CD14-positive monocyte (primary cell): ENCODE data around the gene GARNL3. TPM values are rescaled to one million over a fixed set of nuclear protein-coding genes. Genes with fewer than 3 reads are reported as not detected.

Source experiments
- DNase-seq, 3 donors: peaks; one replicate each; pipeline ENCODE4 v3.0.0-alpha.2; 2011 to 2022
- H2AFZ ChIP-seq: 2 replicates; pipeline ENCODE4 v1.6.0; 2012; ENCODE audit warnings: mild to moderate bottlenecking, low read depth, low read length, inconsistent platforms; ENCODE audit not compliant: insufficient read depth, poor library complexity, severe bottlenecking
- H3K27ac ChIP-seq, 2 donors: 1 replicate in 1 of 2; 2 replicates in 1 of 2; pipeline ENCODE4 v1.5.1; 2012 to 2013; ENCODE audit warnings: low read length in 2 of 2, control low read depth in 1 of 2, inconsistent platforms in 1 of 2, low read depth in 1 of 2, mild to moderate bottlenecking in 1 of 2
- H3K27me3 ChIP-seq, 2 donors: one replicate each; pipeline versions ENCODE4 v1.6.0 to v1.6.1; 2011 to 2013; ENCODE audit warnings: low read length in 2 of 2; ENCODE audit not compliant: control insufficient read depth in 2 of 2, insufficient read depth in 2 of 2
- H3K36me3 ChIP-seq, 2 donors: replicated peaks in 1 of 2; 1 replicate in 1 of 2; 2 replicates in 1 of 2; pipeline versions ENCODE4 v1.5.1 to v1.6.1; 2012 to 2013; ENCODE audit warnings: low read length in 2 of 2, control low read depth in 1 of 2, inconsistent platforms in 1 of 2, mild to moderate bottlenecking in 1 of 2; ENCODE audit not compliant: insufficient read depth in 2 of 2, control insufficient read depth in 1 of 2
- H3K4me1 ChIP-seq, 2 donors: 1 replicate in 1 of 2; 2 replicates in 1 of 2; pipeline versions ENCODE4 v1.5.1 to v1.6.1; 2012 to 2013; ENCODE audit warnings: low read length in 2 of 2, control low read depth in 1 of 2, inconsistent platforms in 1 of 2, mild to moderate bottlenecking in 1 of 2, moderate library complexity in 1 of 2; ENCODE audit not compliant: insufficient read depth in 2 of 2, control insufficient read depth in 1 of 2
- H3K4me2 ChIP-seq: replicated peaks from 2 replicates; pipeline ENCODE3; 2012; ENCODE audit warnings: low read length, moderate library complexity, mild to moderate bottlenecking; ENCODE audit not compliant: poor library complexity, severe bottlenecking; ENCODE audit errors: extremely low read depth
- H3K4me3 ChIP-seq, 3 experiments: fragments of 200-600 bp in 1 of 3; sonication (generic) in 1 of 3; replicated peaks in 1 of 3; 1 replicate in 2 of 3; 2 replicates in 1 of 3; pipeline ENCODE4 v1.5.1; 2011 to 2013; ENCODE audit warnings: low read length in 3 of 3, mild to moderate bottlenecking in 3 of 3, control low read depth in 2 of 3, low read depth in 2 of 3, inconsistent platforms in 1 of 3, moderate library complexity in 1 of 3
- H3K79me2 ChIP-seq: 2 replicates; pipeline ENCODE4 v1.6.0; 2012; ENCODE audit warnings: mild to moderate bottlenecking, control low read depth, inconsistent platforms, low read length, moderate library complexity; ENCODE audit not compliant: insufficient read depth
- H3K9ac ChIP-seq: 2 replicates; pipeline ENCODE4 v1.6.0; 2017; ENCODE audit warnings: low read length, mild to moderate bottlenecking; ENCODE audit not compliant: insufficient read depth, poor library complexity, severe bottlenecking
- H3K9me3 ChIP-seq, 2 donors: replicated peaks in 1 of 2; 1 replicate in 1 of 2; 2 replicates in 1 of 2; pipeline versions ENCODE4 v1.5.1 to v1.6.1; 2012 to 2013; ENCODE audit warnings: low read length in 2 of 2, control low read depth in 1 of 2; ENCODE audit not compliant: control insufficient read depth in 1 of 2, insufficient read depth in 1 of 2
- H4K20me1 ChIP-seq: 2 replicates; pipeline ENCODE4 v1.6.0; 2012; ENCODE audit warnings: mild to moderate bottlenecking, low read length, control low read depth, moderate library complexity; ENCODE audit not compliant: insufficient read depth
- H3K27ac Mint-ChIP-seq, 7 donors: one replicate each; pipeline ENCODE4 v1.8.0; 2020; ENCODE audit warnings: mild to moderate bottlenecking in 7 of 7, mixed read lengths in 7 of 7, moderate library complexity in 6 of 7, inconsistent platforms in 2 of 7
- H3K27me3 Mint-ChIP-seq, 3 donors: one replicate each; pipeline ENCODE4 v1.8.0; 2021 to 2022; ENCODE audit warnings: low read depth in 3 of 3, mild to moderate bottlenecking in 3 of 3, mixed read lengths in 3 of 3, moderate library complexity in 3 of 3, inconsistent platforms in 1 of 3
- H3K36me3 Mint-ChIP-seq, 2 donors: one replicate each; pipeline ENCODE4 v1.8.0; 2020; ENCODE audit warnings: mixed read lengths in 2 of 2, inconsistent platforms in 1 of 2, mild to moderate bottlenecking in 1 of 2
- H3K4me1 Mint-ChIP-seq: one replicate; pipeline ENCODE4 v1.8.0; 2020; ENCODE audit warnings: mild to moderate bottlenecking, mixed read lengths
- H3K4me3 Mint-ChIP-seq, 2 donors: one replicate each; pipeline ENCODE4 v1.8.0; 2020; ENCODE audit warnings: mild to moderate bottlenecking in 2 of 2, mixed read lengths in 2 of 2, moderate library complexity in 1 of 2
- H3K9me3 Mint-ChIP-seq, 7 donors: one replicate each; pipeline ENCODE4 v1.8.0; 2020 to 2022; ENCODE audit warnings: mixed read lengths in 7 of 7, mild to moderate bottlenecking in 6 of 7, moderate library complexity in 6 of 7, inconsistent platforms in 2 of 7
- WGBS: methylation state at CpG from one replicate; pipeline ENCODE4 v1.1.5; 2013; ENCODE audit warnings: missing lambda C conversion rate; ENCODE audit not compliant: insufficient coverage; 5-methylcytosine and 5-hydroxymethylcytosine counted together
- intact Hi-C, 2 donors: fragments of 100-400 bp; cut with micrococcal nuclease; formaldehyde crosslinking; loops; one replicate each; pipeline versions ENCODE4 v1.15.0 to v1.15.1; 2023
- polyA plus RNA-seq, 3 donors: library from polyadenylated mRNA; depleted of rRNA in 1 of 3; unstranded in 2 of 3; stranded (reverse) in 1 of 3; fragments of 300-500 nt in 2 of 3; fragments of >200 nt in 1 of 3; fragmentation: Illumina TruSeq in 2 of 3; gene quantifications; 1 replicate in 2 of 3; 2 replicates in 1 of 3; pipeline ENCODE4 v1.2.3, GENCODE V29; 2012 to 2021
- TF ChIP-seq, protein P1 (sequence below): fragments of 200-600 bp; IDR thresholded peaks from one replicate; pipeline ENCODE4 v1.8.0; 2022; ENCODE audit warnings: antibody characterized with exemption, mild to moderate bottlenecking

GARNL3 gene
- polyA plus RNA-seq, 3 donors = 0.39 to 1.5 (median 0.94) TPM

DNA sequence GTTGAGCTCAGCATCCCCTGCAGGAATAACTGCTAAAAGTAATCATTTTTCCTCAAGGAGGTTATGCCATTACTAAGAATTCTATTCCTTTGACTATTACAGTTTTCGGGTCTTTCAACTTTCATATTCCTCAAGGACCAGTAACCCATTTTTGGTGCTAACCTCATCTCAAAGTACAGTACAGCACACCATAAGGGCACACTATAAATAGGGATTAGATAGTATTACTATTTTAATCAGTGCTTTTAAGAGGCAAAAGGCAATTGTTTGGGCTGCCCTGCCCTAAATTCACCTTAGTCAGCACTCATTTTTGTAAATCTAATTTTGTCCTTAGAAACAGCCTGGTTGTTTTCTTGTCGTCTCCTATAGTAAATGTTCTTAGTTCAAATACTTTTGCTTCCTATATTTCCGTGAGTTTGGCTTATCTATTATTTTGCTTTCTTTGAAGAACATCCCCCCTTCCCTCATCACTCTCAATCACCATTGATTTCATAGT is 13.6 kb upstream of the GARNL3 start:
- Mint-ChIP-seq H3K36me3 (no peaks in the 10 kb centered on the region), H3K4me3 (peak overlapping the region in 1 of 2 donors; percentile 2), H3K27me3 (peaks cover 5 to 8% (median 6%) of the 10 kb centered on the region in 3 donors), H3K27ac (no peak overlapping the region), H3K4me1 (peaks cover 4% of the 10 kb centered on the region), H3K9me3 (peaks cover 0 to 1% (median 0%) of the 10 kb centered on the region in 7 donors)
- Histone ChIP-seq H3K36me3 (no peaks in the 10 kb centered on the region), H3K27me3 (no peaks in the 10 kb centered on the region), H3K9ac (no peak overlapping the region), H3K9me3 (no peaks in the 10 kb centered on the region), H3K79me2 (no peaks in the 10 kb centered on the region), H3K27ac (no peak overlapping the region), H3K4me3 (no peak overlapping the region), H3K4me2 (no peak overlapping the region), H2AFZ (no peak overlapping the region), H4K20me1 (no peaks in the 10 kb centered on the region), H3K4me1 (no peaks in the 10 kb centered on the region)
- TF ChIP-seq, protein P1, sequence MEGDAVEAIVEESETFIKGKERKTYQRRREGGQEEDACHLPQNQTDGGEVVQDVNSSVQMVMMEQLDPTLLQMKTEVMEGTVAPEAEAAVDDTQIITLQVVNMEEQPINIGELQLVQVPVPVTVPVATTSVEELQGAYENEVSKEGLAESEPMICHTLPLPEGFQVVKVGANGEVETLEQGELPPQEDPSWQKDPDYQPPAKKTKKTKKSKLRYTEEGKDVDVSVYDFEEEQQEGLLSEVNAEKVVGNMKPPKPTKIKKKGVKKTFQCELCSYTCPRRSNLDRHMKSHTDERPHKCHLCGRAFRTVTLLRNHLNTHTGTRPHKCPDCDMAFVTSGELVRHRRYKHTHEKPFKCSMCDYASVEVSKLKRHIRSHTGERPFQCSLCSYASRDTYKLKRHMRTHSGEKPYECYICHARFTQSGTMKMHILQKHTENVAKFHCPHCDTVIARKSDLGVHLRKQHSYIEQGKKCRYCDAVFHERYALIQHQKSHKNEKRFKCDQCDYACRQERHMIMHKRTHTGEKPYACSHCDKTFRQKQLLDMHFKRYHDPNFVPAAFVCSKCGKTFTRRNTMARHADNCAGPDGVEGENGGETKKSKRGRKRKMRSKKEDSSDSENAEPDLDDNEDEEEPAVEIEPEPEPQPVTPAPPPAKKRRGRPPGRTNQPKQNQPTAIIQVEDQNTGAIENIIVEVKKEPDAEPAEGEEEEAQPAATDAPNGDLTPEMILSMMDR = no peak
- no peak for DNase-seq
- no CpG with 5 or more reads among the region's 3 CpGs for WGBS
- intact Hi-C loops = no loop called here

DNA sequence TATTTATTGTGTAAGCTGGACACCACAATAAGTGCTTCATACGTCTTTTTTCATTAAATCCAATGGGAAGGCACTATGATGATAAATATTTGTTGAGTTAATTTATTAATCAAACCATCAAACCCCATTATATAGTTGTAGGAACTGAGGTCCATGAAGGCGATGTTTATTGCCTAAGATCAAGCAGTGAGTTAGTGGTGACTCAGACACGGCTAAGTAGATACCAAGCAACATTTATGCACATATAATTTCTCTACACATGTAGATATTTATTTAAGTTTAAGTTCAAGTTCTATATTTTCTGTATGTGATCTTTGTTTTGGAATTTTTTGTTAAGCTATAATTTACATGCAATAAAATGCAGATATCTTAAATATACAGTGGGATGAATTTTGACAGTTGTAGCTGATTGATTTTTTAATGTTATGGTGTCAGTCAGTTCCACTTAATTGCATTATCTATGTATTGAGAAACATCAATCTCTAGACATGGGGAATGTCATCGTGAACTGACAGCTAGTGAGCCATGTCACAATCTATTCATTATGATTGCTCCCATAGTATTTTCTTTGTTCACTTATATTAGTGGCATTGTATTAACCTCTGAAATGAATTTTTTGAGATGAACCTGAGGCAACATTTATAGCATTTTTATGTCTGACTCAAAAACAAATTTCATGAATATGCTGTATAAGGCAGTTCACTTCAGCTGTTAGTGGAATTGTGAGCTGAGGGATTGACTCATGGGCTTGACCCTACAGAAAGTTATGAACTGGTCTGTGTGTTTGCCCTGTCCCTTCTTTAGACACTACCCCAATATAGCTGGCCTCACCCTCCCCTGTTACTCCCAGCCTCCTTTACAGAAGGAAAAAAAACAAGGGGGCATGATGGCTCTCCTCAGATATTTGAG is 11.9 kb upstream of the GARNL3 start:
- no peak overlapping the region for H3K4me2 ChIP-seq
- H3K4me1 Mint-ChIP-seq = no peaks in the 10 kb centered on the region
- no peak overlapping the region for H2AFZ ChIP-seq
- H3K4me3 ChIP-seq = no peak overlapping the region
- H3K27me3 ChIP-seq = no peaks in the 10 kb centered on the region
- H3K27me3 Mint-ChIP-seq = peaks cover 3 to 8% (median 6%) of the 10 kb centered on the region in 3 donors
- intact Hi-C loops = no loop called here
- no peak overlapping the region for H3K27ac Mint-ChIP-seq
- H3K79me2 ChIP-seq = no peaks in the 10 kb centered on the region
- TF ChIP-seq, protein P1 = no peak
- H4K20me1 ChIP-seq = no peaks in the 10 kb centered on the region
- no peaks in the 10 kb centered on the region for H3K9me3 ChIP-seq
- H3K27ac ChIP-seq = no peak overlapping the region
- H3K36me3 Mint-ChIP-seq = no peaks in the 10 kb centered on the region
- H3K4me1 ChIP-seq = no peaks in the 10 kb centered on the region
- H3K36me3 ChIP-seq = no peaks in the 10 kb centered on the region
- no peak for DNase-seq
- H3K4me3 Mint-ChIP-seq = no peak overlapping the region
- WGBS = no CpG with 5 or more reads among the region's 4 CpGs
- H3K9me3 Mint-ChIP-seq = peaks cover 0 to 1% (median 0%) of the 10 kb centered on the region in 7 donors
- no peak overlapping the region for H3K9ac ChIP-seq
